ENCODE data around the gene ATF3. TPM values are rescaled to one million over a fixed set of nuclear protein-coding genes. Genes with fewer than 3 reads are reported as not detected.

ATF3 gene
- total RNA-seq, 2 experiments from 2014 or later: 35.4 to 41.3 TPM

DNA sequence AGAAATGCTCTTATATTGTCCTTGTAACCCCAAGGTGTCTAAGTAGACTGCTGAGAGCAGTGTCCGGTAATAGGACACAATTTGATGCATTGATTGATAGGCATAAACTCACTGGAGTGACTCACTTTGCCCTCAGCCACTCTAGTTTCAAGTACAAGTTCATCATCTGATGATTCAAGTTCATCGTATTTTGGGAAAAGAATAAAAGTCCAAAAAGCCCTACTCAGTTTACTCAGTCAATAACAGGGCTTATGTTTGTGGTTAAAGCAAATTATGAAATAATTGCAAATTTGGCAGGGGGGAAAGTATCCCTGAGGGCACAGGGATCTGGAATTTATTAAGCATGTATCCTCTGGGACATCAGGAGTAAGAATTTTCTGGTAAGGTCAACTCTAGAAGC is 7.6 kb upstream of the ATF3 start:
- Mint-ChIP-seq H3K36me3 (ENCODE audit: low read depth) (no peaks in the 10 kb centered on the region), H3K27ac (peak overlapping the region; percentile 9), H3K27me3 (peaks cover 39% of the 10 kb centered on the region), H3K9me3 (no peaks in the 10 kb centered on the region), H3K4me1 (ENCODE audit: low read depth) (peaks cover 37% of the 10 kb centered on the region), H3K4me3 (no peak overlapping the region)
- no peak for TF ChIP-seq CTCF (IDR thresholded peaks at IDR 0.05)
- ATAC-seq (peak; percentile 37), DNase-seq (peak; percentile 37)
- CTCF ChIA-PET: no interaction called here
- intact Hi-C loops (cut with micrococcal nuclease): no loop called here
- POLR2A ChIA-PET: interaction anchor here (1.2 to 2.3 kb wide), 2 partner anchors 7 to 42 kb away, joined by 4 to 6 read pairs; partner anchors contain the start of gene ATF3

GRCh38 chr1:212601524-212601923 is 7.0 kb upstream of the ATF3 start:
- TF ChIP-seq CTCF (IDR thresholded peaks at IDR 0.05): no peak
- intact Hi-C loops (cut with micrococcal nuclease): no loop called here
- Mint-ChIP-seq H3K9me3 (no peaks in the 10 kb centered on the region), H3K4me1 (ENCODE audit: low read depth) (peaks cover 36% of the 10 kb centered on the region), H3K36me3 (ENCODE audit: low read depth) (no peaks in the 10 kb centered on the region), H3K27ac (no peak overlapping the region), H3K27me3 (peaks cover 45% of the 10 kb centered on the region), H3K4me3 (no peak overlapping the region)
- ChIA-PET CTCF (no interaction called here), POLR2A (interaction anchor here (1.1 to 1.2 kb wide), 2 partner anchors 10 to 43 kb away, joined by 4 read pairs; no protein-coding TSS in a partner anchor)
- ATAC-seq (peak; percentile 19), DNase-seq (peak; percentile 27)

DNA sequence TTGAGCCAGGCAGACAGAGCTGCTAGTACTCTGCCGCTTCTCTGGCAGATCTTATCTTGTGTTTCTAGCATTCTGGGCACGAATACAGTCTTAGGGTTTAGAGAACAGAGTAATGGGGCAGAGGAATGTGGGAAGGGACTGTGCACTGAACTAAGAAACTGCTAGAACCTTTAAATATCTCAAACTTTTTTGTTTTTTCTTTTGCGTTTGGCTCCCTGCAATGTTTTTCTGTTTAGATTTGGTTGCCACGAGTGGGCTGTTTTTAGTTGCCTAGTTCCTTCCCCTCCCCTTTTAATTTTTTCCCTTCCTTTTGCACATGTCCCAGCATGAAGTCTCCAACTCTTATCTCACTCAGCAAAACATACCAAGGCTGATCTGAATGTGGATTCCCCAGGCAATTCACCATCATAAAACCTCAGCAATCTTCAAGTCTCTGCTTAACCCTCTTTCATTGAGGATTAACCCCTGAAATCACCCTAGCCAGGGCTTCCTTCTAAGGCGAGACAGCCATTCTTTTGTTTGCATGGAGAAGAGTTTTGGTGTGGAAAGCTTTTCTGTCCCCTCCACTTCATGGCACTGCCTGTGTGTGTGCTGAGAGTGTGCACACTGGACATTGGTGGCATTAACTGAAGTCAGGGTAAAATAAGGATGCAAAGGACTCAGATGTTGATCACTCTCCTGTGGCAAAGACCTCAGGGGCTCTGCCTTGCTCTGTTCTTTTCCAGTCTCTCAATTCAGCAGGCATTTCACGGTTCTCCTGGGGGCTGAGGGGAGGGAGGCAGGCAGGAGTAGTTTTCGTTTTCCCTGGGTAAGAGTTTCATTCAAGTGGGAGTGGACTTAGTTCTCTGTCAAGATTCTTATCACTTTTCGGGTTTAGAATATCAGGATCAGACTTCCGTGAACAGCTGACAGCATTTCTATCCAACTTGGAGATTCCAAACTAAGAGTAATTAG is 2.8 kb upstream of the ATF3 start:
- POLR2A ChIA-PET: interaction anchor here (0.8 to 3.4 kb wide), 2 partner anchors 9 to 13 kb away, joined by 3 to 35 read pairs; no protein-coding TSS in a partner anchor
- Mint-ChIP-seq H3K4me3 (peak overlapping the region; percentile 20), H3K27ac (no peak overlapping the region), H3K4me1 (ENCODE audit: low read depth) (peaks cover 38% of the 10 kb centered on the region), H3K36me3 (ENCODE audit: low read depth) (peaks cover 11% of the 10 kb centered on the region), H3K27me3 (peaks cover 53% of the 10 kb centered on the region), H3K9me3 (no peaks in the 10 kb centered on the region)
- ATAC-seq (no peak), DNase-seq (no peak)
- intact Hi-C loops (cut with micrococcal nuclease): no loop called here
- CTCF ChIA-PET: interaction anchor here (1.8 to 3.9 kb wide), 2 partner anchors 9 to 129 kb away, joined by 5 to 13 read pairs; no protein-coding TSS in a partner anchor
- TF ChIP-seq CTCF (IDR thresholded peaks at IDR 0.05): no peak

DNA sequence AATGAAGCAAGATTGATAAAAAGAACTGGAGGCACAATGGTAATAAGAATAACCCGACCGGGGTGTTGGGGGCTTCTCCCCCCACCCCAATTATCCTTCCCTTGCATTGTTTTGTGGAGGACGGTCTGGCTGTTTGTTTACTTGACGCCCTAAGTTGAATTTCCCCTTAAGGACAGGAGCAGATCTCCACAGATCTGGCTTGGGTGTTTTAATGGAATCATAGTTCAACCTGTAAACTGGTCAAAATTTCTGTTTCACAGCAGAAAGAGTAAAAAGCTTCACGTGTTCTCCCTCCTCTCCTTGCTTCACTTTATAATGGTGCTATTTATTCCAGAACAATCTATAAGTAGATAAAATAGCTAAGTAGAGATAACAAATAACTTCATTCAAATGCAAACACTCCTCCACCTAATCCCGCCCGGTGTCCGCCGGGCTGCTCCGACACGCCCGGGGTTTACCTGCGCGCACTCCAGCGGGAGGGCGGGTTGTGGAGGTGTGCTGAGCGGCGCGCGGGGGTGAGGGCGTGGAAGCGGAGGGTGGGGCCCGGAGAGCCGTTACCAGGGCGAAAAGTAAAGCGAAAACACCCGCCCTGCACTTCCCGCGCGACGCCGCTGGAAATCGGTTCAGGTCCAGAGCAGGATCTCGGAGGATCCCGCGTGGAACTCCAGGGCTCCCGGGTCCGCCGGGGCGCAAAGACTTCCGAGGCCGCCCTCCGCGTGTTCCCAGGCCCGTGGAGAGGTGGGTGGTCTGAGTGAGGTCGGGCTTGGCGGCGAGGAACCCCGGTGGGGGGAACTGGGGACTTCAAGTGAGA is 2.0 kb upstream of the ATF3 start:
- Mint-ChIP-seq H3K27ac (no peak overlapping the region), H3K4me1 (ENCODE audit: low read depth) (peaks cover 38% of the 10 kb centered on the region), H3K36me3 (ENCODE audit: low read depth) (peaks cover 20% of the 10 kb centered on the region), H3K4me3 (peak overlapping the region; percentile 90), H3K9me3 (no peaks in the 10 kb centered on the region), H3K27me3 (peaks cover 53% of the 10 kb centered on the region)
- peak; percentile 54 for DNase-seq
- ChIA-PET POLR2A (interaction anchor here (2.4 to 3.4 kb wide), 3 partner anchors 10 to 40 kb away, joined by 17 to 35 read pairs (median 19); no protein-coding TSS in a partner anchor), CTCF (interaction anchor here (1.0 to 3.9 kb wide), 4 partner anchors 10 to 571 kb away, joined by 4 to 13 read pairs (median 4); partner anchors contain the start of genes DTL and INTS7)
- intact Hi-C loops (cut with micrococcal nuclease): no loop called here
- no peak for ATAC-seq
- TF ChIP-seq CTCF (IDR thresholded peaks at IDR 0.05): no peak

Data from activated CD8-positive, alpha-beta T cell treated with anti-CD3 and anti-CD28 coated beads for 36 hours (primary cell).